B cell (primary cell): ENCODE results near the gene TRIM56. TPM values are rescaled to one million over a fixed set of nuclear protein-coding genes. Genes with fewer than 3 reads are reported as not detected.
"Not testable (repeated sequence)": the region's sequence is repeated elsewhere in the genome, so short reads cannot be mapped to it uniquely, and the experiment has no call there.

ENCODE experiments used
- ATAC-seq: fragments of 200-7000 bp; cut with Tn5 transposase; one replicate; pipeline ENCODE4 v1.10.0; 2021; ENCODE audit warnings: low read depth, mild to moderate bottlenecking, moderate number of reproducible peaks, moderate library complexity
- CTCF ChIA-PET: fragments of 350-600 bp; sonication (Branson Sonifier 250); formaldehyde crosslinking; loops from one replicate; lab custom pipeline; 2021; ENCODE audit warnings: antibody characterized with exemption, inconsistent platforms; lab: Charles Lee
- POLR2A ChIA-PET: fragments of 350-600 bp; sonication (Branson Sonifier 250); formaldehyde crosslinking; loops from one replicate; lab custom pipeline; 2021; ENCODE audit warnings: antibody characterized with exemption; lab: Charles Lee
- DNase-seq: peaks from one replicate; pipeline ENCODE4 v3.0.0; 2013
- H2AFZ ChIP-seq: 2 replicates; pipeline ENCODE4 v1.6.1; 2012; ENCODE audit warnings: mild to moderate bottlenecking, low read depth, low read length; ENCODE audit not compliant: insufficient read depth, poor library complexity, severe bottlenecking
- H3K27ac ChIP-seq, 2 donors: 1 replicate in 1 of 2; 2 replicates in 1 of 2; pipeline ENCODE4 v1.5.1; 2012 to 2013; ENCODE audit warnings: low read length in 2 of 2, mild to moderate bottlenecking in 2 of 2, moderate library complexity in 1 of 2
- H3K27me3 ChIP-seq, 4 experiments: fragments of 200-600 bp in 1 of 4; sonication (generic) in 1 of 4; replicated peaks in 1 of 4; 1 replicate in 2 of 4; 2 replicates in 2 of 4; pipeline versions ENCODE4 v1.6.1 to v1.7.0; 2013 to 2016; ENCODE audit warnings: low read length in 3 of 4, mild to moderate bottlenecking in 2 of 4, mixed read lengths in 1 of 4, moderate library complexity in 1 of 4; ENCODE audit not compliant: insufficient read depth in 4 of 4, control insufficient read depth in 3 of 4; ENCODE audit errors: control extremely low read depth in 1 of 4
- H3K36me3 ChIP-seq, 2 experiments: replicated peaks in 1 of 2; 1 replicate in 1 of 2; 2 replicates in 1 of 2; pipeline versions ENCODE4 v1.6.1 to v1.7.1; 2013; ENCODE audit warnings: low read length in 1 of 2; ENCODE audit not compliant: insufficient read depth in 2 of 2, control insufficient read depth in 1 of 2; ENCODE audit errors: control extremely low read depth in 1 of 2, extremely low read depth in 1 of 2
- H3K4me1 ChIP-seq, 2 donors: fragments of 200-600 bp in 1 of 2; sonication (generic) in 1 of 2; 1 replicate in 1 of 2; 2 replicates in 1 of 2; pipeline versions ENCODE4 v1.5.1 to v1.6.1; 2013 to 2017; ENCODE audit warnings: low read length in 2 of 2; ENCODE audit not compliant: control insufficient read depth in 2 of 2, insufficient read depth in 2 of 2
- H3K4me2 ChIP-seq: replicated peaks from 2 replicates; pipeline ENCODE3; 2012; ENCODE audit warnings: mild to moderate bottlenecking, low read depth, low read length; ENCODE audit not compliant: poor library complexity, severe bottlenecking
- H3K4me3 ChIP-seq, 5 experiments: fragments of 200-600 bp in 1 of 5; sonication (generic) in 1 of 5; 1 replicate in 3 of 5; 2 replicates in 2 of 5; pipeline versions ENCODE4 v1.5.1 to v1.7.0; 2011 to 2016; ENCODE audit warnings: low read length in 4 of 5, mild to moderate bottlenecking in 4 of 5, low read depth in 2 of 5, control low read depth in 1 of 5, moderate library complexity in 1 of 5; ENCODE audit not compliant: insufficient read depth in 1 of 5; ENCODE audit errors: control extremely low read depth in 1 of 5, extremely low read depth in 1 of 5
- H3K79me2 ChIP-seq: fragments of 200-600 bp; sonication (generic); one replicate; pipeline ENCODE4 v1.6.0; 2016; ENCODE audit warnings: low read length; ENCODE audit not compliant: control insufficient read depth, insufficient read depth
- H3K9ac ChIP-seq: fragments of 200-600 bp; sonication (generic); 2 replicates; pipeline ENCODE4 v1.6.1; 2017; ENCODE audit warnings: mild to moderate bottlenecking, low read length, moderate library complexity
- H3K9me3 ChIP-seq, 3 donors: one replicate each; pipeline versions ENCODE4 v1.6.1 to v1.7.1; 2013; ENCODE audit warnings: low read length in 2 of 3; ENCODE audit not compliant: control insufficient read depth in 2 of 3, insufficient read depth in 1 of 3; ENCODE audit errors: control extremely low read depth in 1 of 3
- H4K20me1 ChIP-seq: 2 replicates; pipeline ENCODE4 v1.6.0; 2012; ENCODE audit warnings: mild to moderate bottlenecking, low read length; ENCODE audit not compliant: insufficient read depth, control insufficient read depth, poor library complexity, severe bottlenecking
- H3K27ac Mint-ChIP-seq: one replicate; pipeline ENCODE4 v1.8.0; 2021; ENCODE audit warnings: mixed read lengths
- H3K27me3 Mint-ChIP-seq: one replicate; pipeline ENCODE4 v1.8.0; 2021; ENCODE audit warnings: mixed read lengths
- H3K4me1 Mint-ChIP-seq: one replicate; pipeline ENCODE4 v1.8.0; 2021; ENCODE audit warnings: mixed read lengths
- H3K4me3 Mint-ChIP-seq: one replicate; pipeline ENCODE4 v1.8.0; 2021; ENCODE audit warnings: mixed read lengths
- H3K9me3 Mint-ChIP-seq: one replicate; pipeline ENCODE4 v1.8.0; 2022; ENCODE audit warnings: mixed read lengths; ENCODE audit not compliant: insufficient read depth
- CTCF ChIP-seq: fragments of 200-600 bp; IDR thresholded peaks from one replicate; pipeline ENCODE4 v1.8.0; 2022; ENCODE audit warnings: antibody characterized with exemption, mild to moderate bottlenecking
- EZH2 ChIP-seq: IDR thresholded peaks from 2 replicates; pipeline ENCODE4 v1.6.1; 2012; ENCODE audit warnings: borderline replicate concordance, low read depth, mild to moderate bottlenecking, moderate library complexity, low read length; ENCODE audit not compliant: insufficient read depth, poor library complexity, severe bottlenecking
- WGBS: methylation state at CpG from one replicate; pipeline ENCODE4 v1.1.5; 2013; ENCODE audit warnings: missing lambda C conversion rate; ENCODE audit not compliant: insufficient coverage; 5-methylcytosine and 5-hydroxymethylcytosine counted together
- intact Hi-C: fragments of 100-400 bp; cut with micrococcal nuclease; formaldehyde crosslinking; loops from one replicate; pipeline ENCODE4 v1.10.0; 2022
- polyA plus RNA-seq: library from polyadenylated mRNA; depleted of rRNA; stranded (reverse); fragments of >200 nt; gene quantifications from 2 replicates; pipeline ENCODE4 v1.2.3, GENCODE V29; 2012
- total RNA-seq, 2 donors: library from RNA; stranded (reverse); fragments of 120-200 nt in 1 of 2; gene quantifications; 1 replicate in 1 of 2; 2 replicates in 1 of 2; pipeline versions ENCODE4 v1.2.3 to v1.2.4, GENCODE V29; 2013 to 2022

Gene TRIM56
- total and polyA plus RNA-seq, 2 donors (not counting 1 experiment from before 2014, with no cell fraction given): 8.4 to 85.7 TPM

DNA sequence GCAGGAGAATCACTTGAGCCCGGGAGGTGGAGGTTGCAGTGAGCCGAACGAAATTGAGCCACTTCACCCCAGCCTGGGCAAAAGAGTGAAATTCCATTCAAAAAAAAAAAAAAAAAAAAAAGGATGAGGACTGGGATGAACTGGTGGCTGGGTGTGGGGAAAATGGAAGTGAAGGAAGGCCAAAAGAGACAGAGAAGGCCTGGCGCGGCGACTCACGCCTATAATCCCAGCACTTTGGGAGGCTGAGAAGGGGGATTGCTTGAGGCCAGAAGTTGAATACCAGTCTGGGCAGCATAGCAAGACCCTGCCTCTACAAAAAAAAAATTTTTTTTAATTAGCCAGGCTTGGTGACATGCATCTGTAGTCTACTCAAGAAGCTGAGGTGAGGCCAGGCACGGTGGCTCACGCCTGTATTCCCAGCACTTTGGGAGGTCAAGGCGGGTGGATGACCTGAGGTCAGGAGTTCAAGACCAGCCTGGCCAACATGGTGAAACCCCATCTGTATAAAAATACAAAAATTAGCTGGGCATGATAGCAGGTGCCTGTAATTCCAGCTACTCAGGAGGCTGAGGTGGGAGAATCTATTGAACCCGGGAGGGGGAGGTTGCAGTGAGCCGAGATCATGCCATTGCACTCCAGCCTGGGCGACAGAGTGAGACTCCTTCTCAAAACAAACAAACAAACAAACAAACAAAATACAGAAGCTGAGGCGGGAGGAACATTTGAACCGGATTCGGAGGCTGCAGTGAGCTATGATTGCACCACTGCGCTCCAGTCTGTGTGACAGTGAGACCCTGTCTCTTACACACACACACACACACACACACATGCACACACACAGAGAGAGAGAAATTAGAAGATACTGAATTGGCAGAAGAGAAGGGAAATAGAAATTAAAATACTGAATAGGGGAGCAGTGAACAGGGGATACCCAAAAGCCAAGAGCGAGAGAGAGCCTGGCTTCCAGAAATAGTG is 47.6 kb downstream of the TRIM56 start:
- H3K4me3 Mint-ChIP-seq, ATAC-seq, H3K36me3 ChIP-seq, H3K9me3 Mint-ChIP-seq, DNase-seq, H4K20me1 ChIP-seq, H3K27ac ChIP-seq, POLR2A ChIA-PET, H3K4me1 Mint-ChIP-seq, H3K4me1 ChIP-seq, H2AFZ ChIP-seq, H3K9me3 ChIP-seq, H3K79me2 ChIP-seq, H3K27ac Mint-ChIP-seq, H3K4me3 ChIP-seq, H3K9ac ChIP-seq, intact Hi-C loops, H3K4me2 ChIP-seq: not testable (repeated sequence)
- peaks cover 41% of the 10 kb centered on the region for H3K27me3 Mint-ChIP-seq
- H3K27me3 ChIP-seq: peaks cover 0 to 15% (median 5%) of the 10 kb centered on the region in 4 experiments
- 95% methylated on average over 10 of the region's 18 CpGs for WGBS
- CTCF ChIA-PET: interaction anchor here (0.5 to 4.2 kb wide), 5 partner anchors 11 to 748 kb away, joined by 3 to 24 read pairs (median 5); no protein-coding TSS in a partner anchor

DNA sequence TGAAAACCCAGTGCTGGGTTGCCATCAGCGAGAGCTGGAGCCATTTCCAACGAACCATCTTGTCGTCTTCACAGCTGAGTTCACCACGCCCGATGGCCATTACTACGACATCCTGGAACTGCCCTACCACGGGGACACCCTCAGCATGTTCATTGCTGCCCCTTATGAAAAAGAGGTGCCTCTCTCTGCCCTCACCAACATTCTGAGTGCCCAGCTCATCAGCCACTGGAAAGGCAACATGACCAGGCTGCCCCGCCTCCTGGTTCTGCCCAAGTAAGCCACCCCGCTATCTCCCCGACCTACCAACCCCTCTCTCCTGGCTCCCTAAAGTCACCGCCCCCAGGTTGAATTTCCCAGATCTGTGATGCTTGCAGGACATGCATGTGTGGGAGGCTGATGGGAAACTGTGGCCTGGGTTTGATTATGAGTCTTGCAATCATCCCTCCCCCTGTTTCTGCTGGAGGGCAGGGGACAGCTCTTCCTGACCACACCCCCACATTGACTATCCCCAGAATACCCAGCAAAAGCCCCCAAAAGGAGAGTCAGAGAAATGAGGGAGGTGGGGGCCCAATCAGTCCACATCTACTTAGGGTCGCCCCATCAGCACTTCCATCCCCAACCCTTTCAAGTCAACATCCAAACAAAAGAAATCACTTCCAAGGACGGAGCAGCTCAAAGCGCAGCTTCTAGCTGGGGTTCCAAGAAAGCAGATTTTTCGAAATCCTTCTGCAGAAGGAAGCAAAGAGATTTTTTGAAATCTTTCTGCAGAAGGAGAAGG is 48.5 kb downstream of the TRIM56 start:
- DNase-seq (no peak), ATAC-seq (no peak)
- Histone ChIP-seq H3K9ac (no peak overlapping the region), H3K79me2 (no peaks in the 10 kb centered on the region), H2AFZ (no peak overlapping the region), H3K4me1 (peaks cover 0 to 7% of the 10 kb centered on the region in 2 donors), H3K4me3 (no peak overlapping the region), H3K4me2 (no peak overlapping the region), H3K36me3 (no peaks in the 10 kb centered on the region), H3K27ac (no peak overlapping the region), H4K20me1 (no peaks in the 10 kb centered on the region), H3K27me3 (peaks cover 0 to 10% (median 3%) of the 10 kb centered on the region in 4 experiments), H3K9me3 (no peaks in the 10 kb centered on the region)
- WGBS: 88% methylated on average over 9 of the region's 15 CpGs
- TF ChIP-seq EZH2 (no peak), CTCF (no peak)
- no peak overlapping the region for H3K4me3 Mint-ChIP-seq
- H3K9me3 Mint-ChIP-seq: no peaks in the 10 kb centered on the region
- CTCF ChIA-PET: interaction anchor here (0.7 to 4.2 kb wide), 3 partner anchors 11 to 94 kb away, joined by 4 to 24 read pairs (median 6); no protein-coding TSS in a partner anchor
- intact Hi-C loops: no loop called here
- H3K4me1 Mint-ChIP-seq: peaks cover 12% of the 10 kb centered on the region
- POLR2A ChIA-PET: no interaction called here
- peaks cover 41% of the 10 kb centered on the region for H3K27me3 Mint-ChIP-seq
- no peak overlapping the region for H3K27ac Mint-ChIP-seq
